Fibroblast of skin of scalp (primary cell): ENCODE results near the gene GPC6.

Source experiments
- DNase-seq: peaks from one replicate; pipeline ENCODE4 v3.0.0-alpha.2; 2013

Gene GPC6

GRCh38 chr13:93984876-93985275 lies 758.3 kb downstream of the GPC6 start:
- DNase-seq, result no peak

GRCh38 chr13:93987458-93987857 lies 760.9 kb downstream of the GPC6 start:
- no peak for DNase-seq

GRCh38 chr13:93991569-93991968 lies 765.0 kb downstream of the GPC6 start:
- DNase-seq, result no peak

GRCh38 chr13:93996481-93996880 lies 769.9 kb downstream of the GPC6 start:
- peak; percentile 47 for DNase-seq

- no peak for DNase-seq
Observed at GRCh38 chr13:94006296-94006695, 779.7 kb downstream of the GPC6 start.

GRCh38 chr13:94007072-94007471 lies 780.5 kb downstream of the GPC6 start:
- no peak for DNase-seq

- DNase-seq, result peak; percentile 71
Observed at GRCh38 chr13:94009701-94010100, 783.1 kb downstream of the GPC6 start.

GRCh38 chr13:94014461-94014860 lies 787.9 kb downstream of the GPC6 start:
- no peak for DNase-seq

- no peak for DNase-seq
Observed at GRCh38 chr13:94020426-94020825, 793.8 kb downstream of the GPC6 start.

- peak; percentile 56 for DNase-seq
Observed at GRCh38 chr13:94020833-94021232, 794.2 kb downstream of the GPC6 start.

GRCh38 chr13:94028234-94028633 lies 801.6 kb downstream of the GPC6 start:
- DNase-seq, result no peak

- DNase-seq, result no peak
Observed at GRCh38 chr13:94028650-94029049, 802.0 kb downstream of the GPC6 start.

- DNase-seq, result no peak
Observed at GRCh38 chr13:94030415-94031119, 804.0 kb downstream of the GPC6 start.

- DNase-seq, result no peak
Observed at GRCh38 chr13:94031609-94032008, 805.0 kb downstream of the GPC6 start.

GRCh38 chr13:94033098-94033497 lies 806.5 kb downstream of the GPC6 start:
- DNase-seq, result no peak

- no peak for DNase-seq
Observed at GRCh38 chr13:94033830-94034642, 807.4 kb downstream of the GPC6 start.

- no peak for DNase-seq
Observed at GRCh38 chr13:94050039-94050438, 823.4 kb downstream of the GPC6 start.

- DNase-seq, result no peak
Observed at GRCh38 chr13:94050686-94051085, 824.1 kb downstream of the GPC6 start.

GRCh38 chr13:94053986-94054593 lies 827.5 kb downstream of the GPC6 start:
- no peak for DNase-seq

GRCh38 chr13:94056362-94056990 lies 829.9 kb downstream of the GPC6 start:
- DNase-seq, result peak; percentile 51

GRCh38 chr13:94057618-94058186 lies 831.1 kb downstream of the GPC6 start:
- DNase-seq, result no peak

GRCh38 chr13:94058821-94059360 lies 832.3 kb downstream of the GPC6 start:
- no peak for DNase-seq
